NT2/D1 (cell line): ENCODE measurements around the gene OR9A2.
A peak's percentile ranks its signal among the peaks of the same experiment; 100 is the strongest.

Experiments
- DNase-seq: peaks from one replicate; pipeline ENCODE4 v3.0.0-alpha.2; 2011; ENCODE audit warnings: low read depth, low spot score
- H3K27me3 ChIP-seq: 2 replicates; pipeline ENCODE4 v1.6.0; 2011; ENCODE audit warnings: mild to moderate bottlenecking; ENCODE audit not compliant: insufficient read length, insufficient read depth
- H3K36me3 ChIP-seq: 2 replicates; pipeline ENCODE4 v1.6.1; 2011; ENCODE audit warnings: mild to moderate bottlenecking, low read length, mixed read lengths; ENCODE audit not compliant: insufficient read depth, insufficient read length
- H3K4me1 ChIP-seq: 2 replicates; pipeline ENCODE4 v1.5.1; 2011; ENCODE audit not compliant: insufficient read depth, insufficient read length
- H3K4me3 ChIP-seq: 2 replicates; pipeline ENCODE4 v1.5.1; 2011; ENCODE audit warnings: low read depth; ENCODE audit not compliant: insufficient read length
- H3K9ac ChIP-seq: 2 replicates; pipeline ENCODE4 v1.6.0; 2011; ENCODE audit warnings: low read depth; ENCODE audit not compliant: insufficient read length
- H3K9me3 ChIP-seq: 2 replicates; pipeline ENCODE4 v1.5.1; 2011; ENCODE audit warnings: mild to moderate bottlenecking, low read length; ENCODE audit not compliant: insufficient read depth
- SUZ12 ChIP-seq: IDR thresholded peaks from 2 replicates; pipeline ENCODE4 v1.6.1; 2011; ENCODE audit not compliant: insufficient read length, insufficient read depth; ENCODE audit errors: extremely low read depth
- YY1 ChIP-seq: IDR thresholded peaks from 2 replicates; pipeline ENCODE4 v1.6.1; 2011; ENCODE audit not compliant: insufficient read length, insufficient read depth
- ZNF274 ChIP-seq: IDR thresholded peaks from 2 replicates; pipeline ENCODE4 v1.6.1; 2011; ENCODE audit warnings: mild to moderate bottlenecking, low read depth, low read length

The OR9A2 gene

DNA sequence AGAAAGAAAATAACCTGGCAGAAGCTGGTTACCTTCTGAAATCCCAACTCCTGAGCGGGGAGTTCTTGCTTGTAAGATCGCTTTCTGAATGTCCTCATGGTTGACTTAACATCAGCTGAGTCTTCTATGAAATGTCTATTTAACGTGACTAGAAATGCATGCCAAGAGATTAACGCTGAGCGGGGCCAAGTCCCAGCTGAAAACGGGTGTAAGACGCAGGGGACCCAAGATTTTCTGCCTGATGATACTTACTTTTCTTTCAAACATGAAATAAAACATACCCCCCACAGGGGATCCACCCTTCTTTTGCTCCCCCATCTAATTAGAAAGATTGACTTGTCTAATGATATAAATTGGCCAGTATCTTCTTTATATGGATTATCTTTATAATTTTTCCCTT, 14.9 kb downstream of the OR9A2 start:
- Histone ChIP-seq H3K9me3 (no peaks in the 10 kb centered on the region), H3K36me3 (no peaks in the 10 kb centered on the region), H3K4me3 (no peak overlapping the region), H3K27me3 (no peaks in the 10 kb centered on the region), H3K9ac (no peak overlapping the region), H3K4me1 (no peaks in the 10 kb centered on the region)
- no peak for DNase-seq
- TF ChIP-seq SUZ12 (no peak), YY1 (no peak), ZNF274 (no peak)

DNA sequence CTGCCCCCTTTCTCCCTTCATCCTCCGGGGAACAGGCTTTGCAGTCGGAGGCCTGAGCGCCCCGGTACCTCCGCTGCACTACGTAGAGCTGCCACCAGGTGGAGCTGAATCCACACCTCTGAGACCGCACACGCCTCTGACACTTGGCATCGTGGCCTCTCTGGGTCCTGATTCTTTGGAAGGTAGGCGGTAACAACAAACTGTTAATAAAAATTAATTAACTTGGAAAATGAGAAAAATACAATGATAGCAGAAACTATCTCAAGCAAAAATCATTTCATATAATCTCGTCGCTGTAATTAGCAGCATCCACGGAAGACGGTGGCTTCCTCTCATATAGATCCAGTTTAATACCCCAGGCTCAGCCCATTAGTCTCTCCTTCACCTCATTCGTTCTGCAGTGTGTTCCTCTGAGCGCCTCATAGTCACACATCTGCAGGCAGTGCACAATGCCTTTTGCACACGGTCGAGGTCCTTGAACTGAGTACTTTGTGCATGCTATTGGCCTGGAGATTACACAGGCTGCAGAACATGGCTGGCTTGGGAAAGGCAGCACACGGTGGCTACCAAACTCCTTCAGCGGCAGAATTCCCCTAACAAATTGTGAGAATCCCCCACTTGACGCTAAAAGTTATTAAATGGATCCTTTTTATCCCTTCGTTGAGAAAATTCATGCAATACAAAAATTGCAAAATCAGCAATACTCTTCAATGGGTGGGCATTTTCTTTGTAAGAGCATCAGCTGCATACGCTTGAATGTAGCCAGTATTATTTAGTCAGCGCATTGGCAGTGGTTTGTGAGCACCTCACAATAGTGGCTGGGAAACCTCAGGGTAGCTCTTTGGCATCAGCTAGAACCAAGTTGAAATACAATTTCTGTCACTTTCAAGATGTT, 18.7 kb downstream of the OR9A2 start:
- DNase-seq = peak; percentile 80
- no peak for TF ChIP-seq ZNF274
- no peak for TF ChIP-seq SUZ12
- TF ChIP-seq YY1 = no peak
- H3K9me3 ChIP-seq = no peaks in the 10 kb centered on the region
- peaks cover 3% of the 10 kb centered on the region for H3K27me3 ChIP-seq
- no peak overlapping the region for H3K9ac ChIP-seq
- H3K36me3 ChIP-seq = no peaks in the 10 kb centered on the region
- H3K4me3 ChIP-seq = no peak overlapping the region
- no peaks in the 10 kb centered on the region for H3K4me1 ChIP-seq

GRCh38 chr7:143005632-143006260, 21.2 kb downstream of the OR9A2 start:
- no peaks in the 10 kb centered on the region for H3K36me3 ChIP-seq
- H3K9ac ChIP-seq = no peak overlapping the region
- H3K4me3 ChIP-seq = no peak overlapping the region
- no peak for DNase-seq
- TF ChIP-seq YY1 = no peak
- TF ChIP-seq SUZ12 = no peak
- TF ChIP-seq ZNF274 = no peak
- peaks cover 3% of the 10 kb centered on the region for H3K27me3 ChIP-seq
- H3K4me1 ChIP-seq = no peaks in the 10 kb centered on the region
- H3K9me3 ChIP-seq = no peaks in the 10 kb centered on the region

DNA sequence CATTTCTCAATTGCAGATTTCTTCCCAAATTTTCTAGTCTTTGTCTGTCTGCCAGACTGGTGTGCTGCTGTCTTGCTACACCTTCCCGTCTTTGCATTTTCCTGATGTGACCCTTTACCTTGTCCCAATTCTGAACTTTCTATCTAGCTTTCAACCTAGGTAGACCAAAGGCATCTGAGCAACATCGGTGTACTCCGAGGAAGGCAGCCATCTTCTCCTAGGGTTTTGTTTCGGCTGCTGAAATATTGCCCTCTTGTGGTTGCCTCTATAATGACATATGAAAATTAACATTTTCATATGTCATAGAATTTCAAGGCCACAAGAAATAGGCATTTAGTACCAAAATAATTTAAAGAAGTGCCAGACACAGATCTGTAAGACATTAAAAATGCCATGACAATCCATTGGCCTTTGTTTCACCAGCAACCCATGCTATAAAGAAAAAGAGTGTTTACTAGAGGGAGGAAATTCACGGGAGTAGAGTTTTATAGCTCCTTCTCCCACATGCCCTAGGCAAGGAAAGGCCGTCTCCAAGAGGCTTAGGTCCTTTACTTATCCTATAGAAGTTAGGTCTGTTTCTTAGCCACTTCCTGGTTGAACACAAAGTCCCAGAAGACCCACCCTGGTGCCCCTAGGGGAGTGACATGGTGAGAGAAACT, 23.4 kb downstream of the OR9A2 start:
- TF ChIP-seq ZNF274 = no peak
- TF ChIP-seq SUZ12 = no peak
- peak; percentile 39 for TF ChIP-seq YY1
- Histone ChIP-seq H3K4me1 (no peaks in the 10 kb centered on the region), H3K27me3 (peaks cover 3% of the 10 kb centered on the region), H3K9me3 (no peaks in the 10 kb centered on the region), H3K9ac (no peak overlapping the region), H3K36me3 (no peaks in the 10 kb centered on the region), H3K4me3 (no peak overlapping the region)
- peak; percentile 27 for DNase-seq

GRCh38 chr7:143002898-143003297, 24.0 kb downstream of the OR9A2 start:
- no peak for TF ChIP-seq ZNF274
- TF ChIP-seq SUZ12 = no peak
- TF ChIP-seq YY1 = no peak
- no peaks in the 10 kb centered on the region for H3K9me3 ChIP-seq
- no peaks in the 10 kb centered on the region for H3K36me3 ChIP-seq
- H3K9ac ChIP-seq = no peak overlapping the region
- no peak overlapping the region for H3K4me3 ChIP-seq
- no peaks in the 10 kb centered on the region for H3K4me1 ChIP-seq
- no peak for DNase-seq
- peaks cover 3% of the 10 kb centered on the region for H3K27me3 ChIP-seq

DNA sequence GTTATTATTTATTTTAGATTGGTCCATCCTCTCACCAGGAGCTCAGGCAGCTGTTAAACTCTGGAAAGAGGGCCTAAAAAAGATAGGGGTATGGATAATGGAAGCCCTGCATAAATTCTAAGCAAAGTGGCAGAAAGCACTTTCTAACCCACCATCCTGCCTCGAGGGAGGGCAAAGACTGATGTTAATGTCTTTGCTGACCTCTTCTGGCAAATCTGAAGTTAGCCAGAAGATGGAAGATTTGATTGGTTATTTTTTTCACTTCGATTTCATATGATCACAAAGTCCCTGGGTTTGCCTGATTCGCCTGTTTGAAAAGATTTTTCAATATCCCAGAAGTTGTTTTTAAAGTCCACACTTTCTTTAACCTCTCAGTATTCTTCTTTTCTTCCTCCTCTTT, 24.8 kb downstream of the OR9A2 start:
- H3K27me3 ChIP-seq = peaks cover 3% of the 10 kb centered on the region
- no peak for TF ChIP-seq YY1
- no peak for TF ChIP-seq SUZ12
- TF ChIP-seq ZNF274 = no peak

GRCh38 chr7:143000648-143001047, 26.3 kb downstream of the OR9A2 start:
- H3K27me3 ChIP-seq = peaks cover 3% of the 10 kb centered on the region
- no peak for DNase-seq
- H3K4me1 ChIP-seq = no peaks in the 10 kb centered on the region
- H3K9ac ChIP-seq = no peak overlapping the region
- no peaks in the 10 kb centered on the region for H3K36me3 ChIP-seq
- H3K9me3 ChIP-seq = no peaks in the 10 kb centered on the region
- TF ChIP-seq ZNF274 (no peak), SUZ12 (no peak), YY1 (no peak)
- H3K4me3 ChIP-seq = no peak overlapping the region

More for the DNA sequence above, 24.8 kb downstream of the OR9A2 start:
- peak; percentile 15 for DNase-seq
- Histone ChIP-seq H3K36me3 (no peaks in the 10 kb centered on the region), H3K4me3 (no peak overlapping the region), H3K9me3 (no peaks in the 10 kb centered on the region), H3K4me1 (no peaks in the 10 kb centered on the region), H3K9ac (no peak overlapping the region)
